HepG2 (cell line): ENCODE results near the gene NACC2. TPM values are rescaled to one million over a fixed set of nuclear protein-coding genes. Genes with fewer than 3 reads are reported as not detected.

Source experiments
- ATAC-seq: fragments of 200-7000 bp; cut with Tn5 transposase; 3 replicates; pipeline ENCODE4 v1.9.1; 2020; ENCODE audit warnings: mild to moderate bottlenecking, moderate library complexity
- BruUV-seq: library from RNA; stranded (reverse); fragments of 400-500 nt; replicated peaks from 2 replicates; lab custom pipeline; 2021; lab: Mats Ljungman, UMichigan
- CTCF ChIA-PET: fragments of 300-600 bp; formaldehyde crosslinking; extraction: SDS; loops from one replicate; lab custom pipeline; 2021; ENCODE audit warnings: low total read pairs, inconsistent platforms, low intra/inter-chr PET ratio; lab: Yijun Ruan, JAX
- POLR2A ChIA-PET: fragments of 350-600 bp; sonication (Branson Sonifier 250); formaldehyde crosslinking; loops from one replicate; lab custom pipeline; 2020; ENCODE audit warnings: antibody characterized with exemption, inconsistent platforms; lab: Yijun Ruan, JAX
- DNase-seq: peaks from one replicate; pipeline ENCODE4 v3.0.0-alpha.2; 2015; ENCODE audit warnings: low spot score
- FAIRE-seq: peaks from 3 replicates; lab custom pipeline; 2011; peaks lifted over from hg19 to GRCh38; lab: Jason Lieb, UNC
- H2AFZ ChIP-seq: one replicate; pipeline ENCODE4 v1.6.1; 2011; ENCODE audit warnings: low read length, inconsistent platforms
- H3K27ac ChIP-seq: fragments of 300-600 bp; 3 replicates; pipeline ENCODE4 v1.8.0; 2011; ENCODE audit warnings: mixed run types, mild to moderate bottlenecking, mixed read lengths, low read length, inconsistent platforms; ENCODE audit not compliant: insufficient read depth; ENCODE audit errors: extremely low read length
- H3K27me3 ChIP-seq, 2 experiments: fragments of 200-600 bp in 1 of 2; 2 replicates in 1 of 2; 3 replicates in 1 of 2; pipeline versions ENCODE4 v1.6.0 to v1.8.0; 2011; ENCODE audit warnings: low read length in 2 of 2, mild to moderate bottlenecking in 2 of 2, moderate library complexity in 2 of 2, inconsistent platforms in 1 of 2; ENCODE audit not compliant: insufficient read depth in 2 of 2, control insufficient read depth in 1 of 2
- H3K36me3 ChIP-seq, 2 experiments: fragments of 200-600 bp in 1 of 2; replicated peaks in 1 of 2; 2 replicates in 1 of 2; 3 replicates in 1 of 2; pipeline versions ENCODE4 v1.5.1 to v1.8.0; 2011; ENCODE audit warnings: low read length in 2 of 2, inconsistent platforms in 1 of 2; ENCODE audit not compliant: insufficient read depth in 2 of 2, control insufficient read depth in 1 of 2
- H3K4me1 ChIP-seq: 2 replicates; pipeline ENCODE4 v1.5.1; 2012; ENCODE audit warnings: low read length, inconsistent platforms; ENCODE audit not compliant: insufficient read depth
- H3K4me2 ChIP-seq: 2 replicates; pipeline ENCODE4 v1.6.0; 2011; ENCODE audit warnings: low read depth, low read length, inconsistent platforms
- H3K4me3 ChIP-seq, 3 experiments: fragments of 200-600 bp in 1 of 3; sonication (generic), shearing (Covaris generic) in 1 of 3; replicated peaks in 1 of 3; 2 replicates each; pipeline ENCODE4 v1.5.1; 2011 to 2016; ENCODE audit warnings: low read length in 3 of 3, inconsistent platforms in 2 of 3, low read depth in 2 of 3, mild to moderate bottlenecking in 2 of 3, control low read depth in 1 of 3, mixed read lengths in 1 of 3; ENCODE audit not compliant: insufficient read depth in 1 of 3
- H3K79me2 ChIP-seq: one replicate; pipeline ENCODE4 v1.6.1; 2011; ENCODE audit warnings: low read length, inconsistent platforms; ENCODE audit not compliant: insufficient read depth
- H3K9ac ChIP-seq: 2 replicates; pipeline ENCODE4 v1.6.0; 2011; ENCODE audit warnings: mild to moderate bottlenecking, low read depth, low read length, inconsistent platforms; ENCODE audit not compliant: insufficient read depth
- H3K9me3 ChIP-seq: 2 replicates; pipeline ENCODE4 v1.5.1; 2012; ENCODE audit warnings: mild to moderate bottlenecking, low read length
- H4K20me1 ChIP-seq: 2 replicates; pipeline ENCODE4 v1.6.0; 2011; ENCODE audit warnings: inconsistent platforms, mild to moderate bottlenecking, low read length, moderate library complexity; ENCODE audit not compliant: insufficient read depth
- AHR ChIP-seq: IDR thresholded peaks from 2 replicates; pipeline ENCODE4 v1.6.1; 2018; ENCODE audit warnings: missing genetic modification reagents, missing compliant biosample characterization
- AKAP8 ChIP-seq: sonication (generic); formaldehyde crosslinking; IDR thresholded peaks from 2 replicates; pipeline ENCODE4 v1.5.1; 2020; ENCODE audit warnings: mild to moderate bottlenecking, missing genetic modification reagents
- ARID2 ChIP-seq: sonication (generic); formaldehyde crosslinking; IDR thresholded peaks from 2 replicates; pipeline ENCODE4 v1.8.1; 2022; ENCODE audit warnings: mild to moderate bottlenecking, missing genetic modification reagents, borderline replicate concordance
- CERS6 ChIP-seq: sonication (generic); formaldehyde crosslinking; IDR thresholded peaks from 2 replicates; pipeline ENCODE4 v1.5.0; 2020; ENCODE audit warnings: missing genetic modification reagents
- EED ChIP-seq: sonication (generic); formaldehyde crosslinking; IDR thresholded peaks from 2 replicates; pipeline ENCODE4 v1.5.0; 2020; ENCODE audit warnings: mild to moderate bottlenecking, missing genetic modification reagents
- FOSL1 ChIP-seq: sonication (generic); formaldehyde crosslinking; IDR thresholded peaks from 2 replicates; pipeline ENCODE4 v1.9.0; 2021; ENCODE audit warnings: missing genetic modification reagents, borderline replicate concordance
- IKZF1 ChIP-seq: fragments of 450-650 bp; IDR thresholded peaks from 2 replicates; pipeline ENCODE4 v1.7.1; 2016
- IRF9 ChIP-seq: sonication (generic); formaldehyde crosslinking; IDR thresholded peaks from 2 replicates; pipeline ENCODE4 v1.8.0; 2022; ENCODE audit warnings: missing genetic modification reagents, mild to moderate bottlenecking, borderline replicate concordance
- MIXL1 ChIP-seq: IDR thresholded peaks from 2 replicates; pipeline ENCODE4 v1.6.1; 2016
- MTA3 ChIP-seq: sonication (generic); formaldehyde crosslinking; IDR thresholded peaks from 2 replicates; pipeline ENCODE4 v1.4.0; 2020; ENCODE audit warnings: missing genetic modification reagents
- NBN ChIP-seq: fragments of 450-650 bp; conservative IDR thresholded peaks from 2 replicates; pipeline ENCODE4 v1.6.1; 2017
- SUZ12 ChIP-seq: fragments of 150-350 bp; IDR thresholded peaks from 2 replicates; pipeline ENCODE4 v1.6.1; 2014; ENCODE audit warnings: low read depth, low read length
- TRAFD1 ChIP-seq: sonication (generic); formaldehyde crosslinking; IDR thresholded peaks from 2 replicates; pipeline ENCODE4 v1.5.1; 2020; ENCODE audit warnings: missing genetic modification reagents, mild to moderate bottlenecking, borderline replicate concordance
- ZBTB42 ChIP-seq: sonication (generic); formaldehyde crosslinking; IDR thresholded peaks from 2 replicates; pipeline ENCODE4 v1.5.0; 2020; ENCODE audit warnings: mild to moderate bottlenecking, missing genetic modification reagents
- ZNF292 ChIP-seq: sonication (generic); formaldehyde crosslinking; IDR thresholded peaks from 2 replicates; pipeline ENCODE4 v1.8.1; 2022; ENCODE audit warnings: mild to moderate bottlenecking, low read depth, missing genetic modification reagents, borderline replicate concordance
- ZNF800 ChIP-seq: sonication (generic); formaldehyde crosslinking; IDR thresholded peaks from 2 replicates; pipeline ENCODE4 v1.4.0; 2020; ENCODE audit warnings: missing genetic modification reagents
- ZNF83 ChIP-seq: sonication (generic); formaldehyde crosslinking; IDR thresholded peaks from 2 replicates; pipeline ENCODE4 v1.4.0; 2020; ENCODE audit warnings: missing genetic modification reagents, mild to moderate bottlenecking, borderline replicate concordance
- ZNF839 ChIP-seq: sonication (generic); formaldehyde crosslinking; IDR thresholded peaks from 2 replicates; pipeline ENCODE4 v1.4.0; 2020; ENCODE audit warnings: missing genetic modification reagents, mild to moderate bottlenecking, borderline replicate concordance
- WGBS: methylation state at CpG from one replicate; pipeline ENCODE4 v1.1.6; 2017; ENCODE audit warnings: low lambda C conversion rate; 5-methylcytosine and 5-hydroxymethylcytosine counted together
- in situ Hi-C: cut with HindIII; loops from 2 replicates; pipeline ENCODE4 v1.10.0; 2017; ENCODE audit warnings: low pct_unique_long_range_greater_than_20kb; ENCODE audit not compliant: extremely low pct_ligation_motif_present
- intact Hi-C: fragments of 100-400 bp; cut with micrococcal nuclease; formaldehyde crosslinking; loops from one replicate; pipeline ENCODE4 v1.10.0; 2022; ENCODE audit not compliant: unreplicated experiment
- polyA plus RNA-seq, 8 experiments: library from polyadenylated mRNA; depleted of rRNA in 3 of 8; stranded (reverse) in 7 of 8; unstranded in 1 of 8; fragments of >200 nt; fragmentation: Illumina TruSeq in 4 of 8; extraction: Trizol in 4 of 8; gene quantifications; 2 replicates each; pipeline versions ENCODE4 v1.2.1 to v1.2.3, GENCODE V29; 2011 to 2016; ENCODE audit warnings: low read depth in 4 of 8, missing spikeins in 1 of 8, mixed read lengths in 1 of 8; ENCODE audit not compliant: insufficient read depth in 1 of 8
- total RNA-seq, 5 experiments: library from RNA; depleted of rRNA; stranded (reverse); fragments of >200 nt; fragmentation: Illumina TruSeq; extraction: Trizol; gene quantifications; 2 replicates each; pipeline ENCODE4 v1.2.3, GENCODE V29; 2016; ENCODE audit warnings: low read depth in 1 of 5

Gene NACC2
- total and polyA plus RNA-seq, 2 of the 13 experiments (the other 11 are each of a cell fraction or from before 2014, with no cell fraction given) = 5.9 to 12.3 TPM

GRCh38 chr9:135976531-135976930 is 118.6 kb downstream of the NACC2 start:
- ATAC-seq (no peak), DNase-seq (no peak), FAIRE-seq (no peak)
- no peak for TF ChIP-seq AKAP8 (CRISPR knock-in tag)
- no peak for TF ChIP-seq SUZ12
- TF ChIP-seq MTA3 (CRISPR knock-in tag) = no peak
- TF ChIP-seq AHR = no peak
- TF ChIP-seq IRF9 (CRISPR knock-in tag) = no peak
- TF ChIP-seq CERS6 (CRISPR knock-in tag) = no peak
- no peak for TF ChIP-seq ARID2 (CRISPR knock-in tag)
- TF ChIP-seq NBN = no peak
- no peak for TF ChIP-seq ZBTB42 (CRISPR knock-in tag)
- no peak for TF ChIP-seq MIXL1 (CRISPR knock-in tag)
- no peak for TF ChIP-seq ZNF800
- TF ChIP-seq ZNF292 (CRISPR knock-in tag) = no peak
- TF ChIP-seq ZNF83 (CRISPR knock-in tag) = no peak
- no peak for TF ChIP-seq FOSL1 (CRISPR knock-in tag)
- no peak for TF ChIP-seq EED (CRISPR knock-in tag)
- TF ChIP-seq TRAFD1 (CRISPR knock-in tag) = no peak
- TF ChIP-seq ZNF839 (CRISPR knock-in tag) = no peak
- no peak for TF ChIP-seq IKZF1
- Histone ChIP-seq H3K4me1 (no peaks in the 10 kb centered on the region), H3K9me3 (no peaks in the 10 kb centered on the region), H3K9ac (no peak overlapping the region), H3K27ac (no peak overlapping the region), H3K79me2 (no peaks in the 10 kb centered on the region), H3K27me3 (peaks cover 16 to 39% of the 10 kb centered on the region in 2 experiments; a peak in 4 of 5 replicates), H4K20me1 (peaks cover under 1% of the 10 kb centered on the region; the same call in 1 of the 2 replicates), H3K4me2 (no peak overlapping the region), H3K4me3 (no peak overlapping the region), H2AFZ (no peak overlapping the region), H3K36me3 (no peaks in the 10 kb centered on the region)
- in situ Hi-C loops = loop anchor here (25.0 kb wide), 1 partner anchor 286 kb away; no protein-coding TSS in a partner anchor
- intact Hi-C loops = no loop called here
- WGBS = no CpG with 5 or more reads among the region's 13 CpGs
- BruUV-seq = no TSS peak
- ChIA-PET POLR2A (no interaction called here), CTCF (no interaction called here)
